ENCODE results near the gene MINDY4. TPM values are rescaled to one million over a fixed set of nuclear protein-coding genes. Genes with fewer than 3 reads are reported as not detected.

Gene MINDY4
- polyA plus RNA-seq, 2 donors, result 1.3 to 1.4 TPM

GRCh38 chr7:30931161-30931928 lies 160.1 kb downstream of the MINDY4 start:
- H3K36me3 ChIP-seq (ENCODE audit: control insufficient read depth in 2 of 2, insufficient read depth in 2 of 2, low read length in 1 of 2), result no peaks in the 10 kb centered on the region
- H3K4me3 ChIP-seq (ENCODE audit: low read depth in 1 of 2, low read length in 2 of 2), result no peak overlapping the region
- H3K4me1 ChIP-seq (ENCODE audit: control insufficient read depth in 2 of 2, insufficient read depth in 2 of 2, low read length in 1 of 2), result no peaks in the 10 kb centered on the region
- WGBS, 2 donors, result 82 to 86% methylated on average over 24 of the region's 24 CpGs
- H3K27me3 ChIP-seq (ENCODE audit: control insufficient read depth in 1 of 2, insufficient read depth in 2 of 2, low read length in 2 of 2), result no peaks in the 10 kb centered on the region
- H3K9me3 ChIP-seq (ENCODE audit: control insufficient read depth in 2 of 2, insufficient read depth in 1 of 2, low read depth in 1 of 2, low read length in 1 of 2), result peaks cover 5% of the 10 kb centered on the region in 2 donors
- no peak overlapping the region for H3K27ac ChIP-seq (ENCODE audit: low read depth in 2 of 2, low read length in 1 of 2)

- no peak overlapping the region for H3K27ac ChIP-seq (ENCODE audit: low read depth in 2 of 2, low read length in 1 of 2)
- no peaks in the 10 kb centered on the region for H3K4me1 ChIP-seq (ENCODE audit: control insufficient read depth in 2 of 2, insufficient read depth in 2 of 2, low read length in 1 of 2)
- WGBS, 2 donors, result 73 to 76% methylated on average over 9 of the region's 9 CpGs
- H3K27me3 ChIP-seq (ENCODE audit: control insufficient read depth in 1 of 2, insufficient read depth in 2 of 2, low read length in 2 of 2), result no peaks in the 10 kb centered on the region
- peaks cover 3% of the 10 kb centered on the region in 2 donors for H3K9me3 ChIP-seq (ENCODE audit: control insufficient read depth in 2 of 2, insufficient read depth in 1 of 2, low read depth in 1 of 2, low read length in 1 of 2)
- no peaks in the 10 kb centered on the region for H3K36me3 ChIP-seq (ENCODE audit: control insufficient read depth in 2 of 2, insufficient read depth in 2 of 2, low read length in 1 of 2)
- no peak overlapping the region for H3K4me3 ChIP-seq (ENCODE audit: low read depth in 1 of 2, low read length in 2 of 2)
These were observed 160.8 kb downstream of the MINDY4 start for GRCh38 chr7:30931929-30932540.

- Histone ChIP-seq H3K4me3 (ENCODE audit: low read depth in 1 of 2, low read length in 2 of 2) (no peak overlapping the region), H3K27me3 (ENCODE audit: control insufficient read depth in 1 of 2, insufficient read depth in 2 of 2, low read length in 2 of 2) (no peaks in the 10 kb centered on the region), H3K27ac (ENCODE audit: low read depth in 2 of 2, low read length in 1 of 2) (no peak overlapping the region), H3K36me3 (ENCODE audit: control insufficient read depth in 2 of 2, insufficient read depth in 2 of 2, low read length in 1 of 2) (no peaks in the 10 kb centered on the region), H3K4me1 (ENCODE audit: control insufficient read depth in 2 of 2, insufficient read depth in 2 of 2, low read length in 1 of 2) (no peaks in the 10 kb centered on the region), H3K9me3 (ENCODE audit: control insufficient read depth in 2 of 2, insufficient read depth in 1 of 2, low read depth in 1 of 2, low read length in 1 of 2) (no peaks in the 10 kb centered on the region)
- WGBS, 2 donors, result 60 to 69% methylated on average over 6 of the region's 6 CpGs
These were observed 161.3 kb downstream of the MINDY4 start for GRCh38 chr7:30932562-30932961.

GRCh38 chr7:30933124-30933974 lies 162.1 kb downstream of the MINDY4 start:
- no peak overlapping the region for H3K27ac ChIP-seq (ENCODE audit: low read depth in 2 of 2, low read length in 1 of 2)
- H3K27me3 ChIP-seq (ENCODE audit: control insufficient read depth in 1 of 2, insufficient read depth in 2 of 2, low read length in 2 of 2), result no peaks in the 10 kb centered on the region
- no peaks in the 10 kb centered on the region for H3K36me3 ChIP-seq (ENCODE audit: control insufficient read depth in 2 of 2, insufficient read depth in 2 of 2, low read length in 1 of 2)
- 83 to 85% methylated on average over 26 of the region's 26 CpGs for WGBS, 2 donors
- H3K9me3 ChIP-seq (ENCODE audit: control insufficient read depth in 2 of 2, insufficient read depth in 1 of 2, low read depth in 1 of 2, low read length in 1 of 2), result no peaks in the 10 kb centered on the region
- no peak overlapping the region for H3K4me3 ChIP-seq (ENCODE audit: low read depth in 1 of 2, low read length in 2 of 2)
- H3K4me1 ChIP-seq (ENCODE audit: control insufficient read depth in 2 of 2, insufficient read depth in 2 of 2, low read length in 1 of 2), result no peaks in the 10 kb centered on the region

- Histone ChIP-seq H3K27ac (ENCODE audit: low read depth in 2 of 2, low read length in 1 of 2) (no peak overlapping the region), H3K9me3 (ENCODE audit: control insufficient read depth in 2 of 2, insufficient read depth in 1 of 2, low read depth in 1 of 2, low read length in 1 of 2) (no peaks in the 10 kb centered on the region), H3K27me3 (ENCODE audit: control insufficient read depth in 1 of 2, insufficient read depth in 2 of 2, low read length in 2 of 2) (no peaks in the 10 kb centered on the region), H3K4me1 (ENCODE audit: control insufficient read depth in 2 of 2, insufficient read depth in 2 of 2, low read length in 1 of 2) (no peaks in the 10 kb centered on the region), H3K36me3 (ENCODE audit: control insufficient read depth in 2 of 2, insufficient read depth in 2 of 2, low read length in 1 of 2) (no peaks in the 10 kb centered on the region), H3K4me3 (ENCODE audit: low read depth in 1 of 2, low read length in 2 of 2) (no peak overlapping the region)
- WGBS, 2 donors, result 87 to 88% methylated on average over 5 of the region's 5 CpGs
These were observed 163.0 kb downstream of the MINDY4 start for GRCh38 chr7:30934225-30934624.

- Histone ChIP-seq H3K9me3 (ENCODE audit: control insufficient read depth in 2 of 2, insufficient read depth in 1 of 2, low read depth in 1 of 2, low read length in 1 of 2) (no peaks in the 10 kb centered on the region), H3K36me3 (ENCODE audit: control insufficient read depth in 2 of 2, insufficient read depth in 2 of 2, low read length in 1 of 2) (no peaks in the 10 kb centered on the region), H3K4me3 (ENCODE audit: low read depth in 1 of 2, low read length in 2 of 2) (no peak overlapping the region), H3K27me3 (ENCODE audit: control insufficient read depth in 1 of 2, insufficient read depth in 2 of 2, low read length in 2 of 2) (no peaks in the 10 kb centered on the region), H3K4me1 (ENCODE audit: control insufficient read depth in 2 of 2, insufficient read depth in 2 of 2, low read length in 1 of 2) (no peaks in the 10 kb centered on the region), H3K27ac (ENCODE audit: low read depth in 2 of 2, low read length in 1 of 2) (no peak overlapping the region)
- 87 to 89% methylated on average over 6 of the region's 6 CpGs for WGBS, 2 donors
These were observed 163.7 kb downstream of the MINDY4 start for GRCh38 chr7:30934732-30935568.

- 87 to 96% methylated on average over 3 of the region's 3 CpGs for WGBS, 2 donors
- no peaks in the 10 kb centered on the region for H3K36me3 ChIP-seq (ENCODE audit: control insufficient read depth in 2 of 2, insufficient read depth in 2 of 2, low read length in 1 of 2)
- H3K27ac ChIP-seq (ENCODE audit: low read depth in 2 of 2, low read length in 1 of 2), result no peak overlapping the region
- H3K27me3 ChIP-seq (ENCODE audit: control insufficient read depth in 1 of 2, insufficient read depth in 2 of 2, low read length in 2 of 2), result no peaks in the 10 kb centered on the region
- no peak overlapping the region for H3K4me3 ChIP-seq (ENCODE audit: low read depth in 1 of 2, low read length in 2 of 2)
- no peaks in the 10 kb centered on the region for H3K4me1 ChIP-seq (ENCODE audit: control insufficient read depth in 2 of 2, insufficient read depth in 2 of 2, low read length in 1 of 2)
- H3K9me3 ChIP-seq (ENCODE audit: control insufficient read depth in 2 of 2, insufficient read depth in 1 of 2, low read depth in 1 of 2, low read length in 1 of 2), result no peaks in the 10 kb centered on the region
These were observed 164.3 kb downstream of the MINDY4 start for GRCh38 chr7:30935569-30935877.

GRCh38 chr7:30936650-30937245 lies 165.5 kb downstream of the MINDY4 start:
- Histone ChIP-seq H3K4me1 (ENCODE audit: control insufficient read depth in 2 of 2, insufficient read depth in 2 of 2, low read length in 1 of 2) (no peaks in the 10 kb centered on the region), H3K4me3 (ENCODE audit: low read depth in 1 of 2, low read length in 2 of 2) (no peak overlapping the region), H3K9me3 (ENCODE audit: control insufficient read depth in 2 of 2, insufficient read depth in 1 of 2, low read depth in 1 of 2, low read length in 1 of 2) (no peaks in the 10 kb centered on the region), H3K27me3 (ENCODE audit: control insufficient read depth in 1 of 2, insufficient read depth in 2 of 2, low read length in 2 of 2) (no peaks in the 10 kb centered on the region), H3K36me3 (ENCODE audit: control insufficient read depth in 2 of 2, insufficient read depth in 2 of 2, low read length in 1 of 2) (no peaks in the 10 kb centered on the region), H3K27ac (ENCODE audit: low read depth in 2 of 2, low read length in 1 of 2) (no peak overlapping the region)

GRCh38 chr7:30937416-30937815 lies 166.2 kb downstream of the MINDY4 start:
- Histone ChIP-seq H3K9me3 (ENCODE audit: control insufficient read depth in 2 of 2, insufficient read depth in 1 of 2, low read depth in 1 of 2, low read length in 1 of 2) (no peaks in the 10 kb centered on the region), H3K4me1 (ENCODE audit: control insufficient read depth in 2 of 2, insufficient read depth in 2 of 2, low read length in 1 of 2) (no peaks in the 10 kb centered on the region), H3K27me3 (ENCODE audit: control insufficient read depth in 1 of 2, insufficient read depth in 2 of 2, low read length in 2 of 2) (no peaks in the 10 kb centered on the region), H3K4me3 (ENCODE audit: low read depth in 1 of 2, low read length in 2 of 2) (no peak overlapping the region), H3K36me3 (ENCODE audit: control insufficient read depth in 2 of 2, insufficient read depth in 2 of 2, low read length in 1 of 2) (no peaks in the 10 kb centered on the region), H3K27ac (ENCODE audit: low read depth in 2 of 2, low read length in 1 of 2) (no peak overlapping the region)
- WGBS, 2 donors, result 36% methylated on average over 3 of the region's 3 CpGs

Measured in esophagus (tissue), 2 donors.